Measurements from ENCODE around the gene AP3M1.

AP3M1 gene

GRCh38 chr10:74081192-74081803, 69.3 kb downstream of the AP3M1 start:
- Histone ChIP-seq H2AFZ (ENCODE audit: low read length, unreplicated experiment) (no peak overlapping the region), H3K27me3 (ENCODE audit: insufficient read depth, low read length) (no peaks in the 10 kb centered on the region), H3K4me3 (ENCODE audit: low read depth, low read length) (no peak overlapping the region), H3K4me1 (ENCODE audit: control insufficient read depth, insufficient read depth, low read length, unreplicated experiment) (peaks cover 47% of the 10 kb centered on the region), H3K27ac (ENCODE audit: low read depth, low read length) (peak overlapping the region; percentile 86), H3K36me3 (ENCODE audit: insufficient read depth, low read length) (peaks cover 19% of the 10 kb centered on the region), H3K79me2 (ENCODE audit: control insufficient read depth, insufficient read depth, low read length, unreplicated experiment) (peaks cover 42% of the 10 kb centered on the region)

GRCh38 chr10:74079936-74080590, 70.6 kb downstream of the AP3M1 start:
- Histone ChIP-seq H3K36me3 (ENCODE audit: insufficient read depth, low read length) (peaks cover 16% of the 10 kb centered on the region), H3K4me3 (ENCODE audit: low read depth, low read length) (peak overlapping the region; percentile 38), H3K27ac (ENCODE audit: low read depth, low read length) (peak overlapping the region; percentile 86)

DNA sequence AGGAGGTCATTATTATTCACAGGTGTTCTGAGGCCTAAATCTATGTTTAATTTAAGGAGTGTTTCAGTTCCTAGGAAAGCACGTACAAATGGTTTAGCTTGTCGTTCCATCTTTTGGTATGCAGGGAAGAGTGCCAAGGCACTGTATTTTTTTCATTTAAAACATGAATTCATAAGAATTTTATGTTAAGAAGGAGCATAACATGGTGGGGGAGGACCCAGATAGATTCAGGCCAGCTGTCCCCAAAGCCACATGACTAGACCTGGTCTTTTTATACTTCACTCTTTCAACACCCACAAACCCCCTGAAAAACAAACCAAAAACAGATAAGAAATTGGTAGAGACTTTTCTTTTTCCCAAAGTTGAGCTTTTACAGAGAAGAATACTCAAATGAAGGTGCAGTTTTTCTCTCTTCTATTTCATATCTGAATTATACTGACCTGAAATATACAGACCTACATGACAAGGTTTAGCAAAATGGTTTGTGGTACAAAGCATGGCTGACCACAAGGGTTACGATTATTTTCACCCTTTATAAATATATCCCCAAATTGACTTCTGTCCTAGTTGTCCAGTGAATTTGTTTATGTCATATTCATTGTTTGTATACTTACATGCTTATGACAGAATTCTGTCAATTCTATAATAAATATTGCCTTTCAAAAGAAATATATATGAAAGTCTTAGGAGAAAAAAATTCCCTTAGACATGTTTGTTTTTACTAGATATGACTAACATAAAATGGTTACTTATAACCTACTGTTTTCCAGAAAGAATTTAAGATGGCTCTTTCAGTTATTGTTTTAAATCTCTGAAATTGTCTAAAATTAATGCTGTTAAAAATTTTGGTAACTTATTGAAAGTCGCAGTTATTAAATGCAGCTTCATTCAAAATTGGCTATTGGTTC, 71.3 kb downstream of the AP3M1 start:
- H3K27ac ChIP-seq (ENCODE audit: low read depth, low read length) = peak overlapping the region; percentile 86
- peak overlapping the region; percentile 10 for H2AFZ ChIP-seq (ENCODE audit: low read length, unreplicated experiment)
- no peaks in the 10 kb centered on the region for H3K27me3 ChIP-seq (ENCODE audit: insufficient read depth, low read length)
- H3K79me2 ChIP-seq (ENCODE audit: control insufficient read depth, insufficient read depth, low read length, unreplicated experiment) = peaks cover 45% of the 10 kb centered on the region
- peak overlapping the region; percentile 38; the same call in 1 of the 2 replicates for H3K4me3 ChIP-seq (ENCODE audit: low read depth, low read length)
- peaks cover 20% of the 10 kb centered on the region for H3K36me3 ChIP-seq (ENCODE audit: insufficient read depth, low read length)
- peaks cover 49% of the 10 kb centered on the region for H3K4me1 ChIP-seq (ENCODE audit: control insufficient read depth, insufficient read depth, low read length, unreplicated experiment)

More at GRCh38 chr10:74079936-74080590, 70.6 kb downstream of the AP3M1 start:
- Histone ChIP-seq H3K27me3 (ENCODE audit: insufficient read depth, low read length) (no peaks in the 10 kb centered on the region), H2AFZ (ENCODE audit: low read length, unreplicated experiment) (no peak overlapping the region), H3K4me1 (ENCODE audit: control insufficient read depth, insufficient read depth, low read length, unreplicated experiment) (peaks cover 49% of the 10 kb centered on the region), H3K79me2 (ENCODE audit: control insufficient read depth, insufficient read depth, low read length, unreplicated experiment) (peaks cover 45% of the 10 kb centered on the region)

DNA sequence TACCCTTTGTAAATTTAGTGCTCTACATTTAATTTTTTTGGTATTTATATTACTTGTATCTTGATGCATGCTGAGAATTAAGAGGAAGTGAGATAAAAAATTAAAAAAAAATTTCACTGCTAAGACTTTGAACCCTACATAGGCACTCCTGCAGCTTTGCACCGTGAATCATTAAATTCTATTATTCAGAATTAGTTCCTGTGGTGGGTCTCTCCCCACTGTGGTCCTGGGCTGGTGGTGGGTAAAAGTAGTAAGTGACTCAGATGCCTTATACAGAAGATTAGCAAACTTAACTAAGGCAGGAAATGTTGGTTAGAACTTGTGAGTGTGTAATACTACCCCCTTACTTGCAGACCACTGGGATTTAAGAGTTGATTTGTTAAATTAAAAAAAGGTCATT, 72.6 kb downstream of the AP3M1 start:
- peak overlapping the region; percentile 38; the same call in 1 of the 2 replicates for H3K4me3 ChIP-seq (ENCODE audit: low read depth, low read length)
- H2AFZ ChIP-seq (ENCODE audit: low read length, unreplicated experiment) = no peak overlapping the region
- no peaks in the 10 kb centered on the region for H3K27me3 ChIP-seq (ENCODE audit: insufficient read depth, low read length)
- peaks cover 47% of the 10 kb centered on the region for H3K79me2 ChIP-seq (ENCODE audit: control insufficient read depth, insufficient read depth, low read length, unreplicated experiment)
- peaks cover 49% of the 10 kb centered on the region for H3K4me1 ChIP-seq (ENCODE audit: control insufficient read depth, insufficient read depth, low read length, unreplicated experiment)
- H3K27ac ChIP-seq (ENCODE audit: low read depth, low read length) = peak overlapping the region; percentile 86
- H3K36me3 ChIP-seq (ENCODE audit: insufficient read depth, low read length) = peaks cover 26% of the 10 kb centered on the region

DNA sequence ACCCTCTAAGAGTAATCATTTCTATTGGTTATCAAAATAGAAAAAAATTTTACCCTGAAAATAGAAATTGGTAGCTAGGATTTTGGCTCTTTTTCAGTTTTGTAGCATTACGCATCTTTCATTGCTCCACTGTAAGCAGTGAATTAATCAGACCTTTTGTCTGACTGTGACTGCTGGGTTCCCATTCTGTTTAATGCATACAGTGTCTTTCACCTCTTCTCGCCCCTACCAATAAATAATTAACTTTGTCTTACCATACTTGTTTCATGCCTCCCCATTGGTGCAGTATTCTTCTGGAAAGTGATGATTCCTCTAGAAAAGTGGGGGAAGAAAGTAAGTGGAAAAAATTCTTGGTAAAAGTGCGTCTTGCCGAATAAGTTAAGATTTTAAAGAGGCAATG, 73.2 kb downstream of the AP3M1 start:
- H3K27me3 ChIP-seq (ENCODE audit: insufficient read depth, low read length) = no peaks in the 10 kb centered on the region
- H3K4me3 ChIP-seq (ENCODE audit: low read depth, low read length) = no peak overlapping the region
- H3K4me1 ChIP-seq (ENCODE audit: control insufficient read depth, insufficient read depth, low read length, unreplicated experiment) = peaks cover 52% of the 10 kb centered on the region
- H3K79me2 ChIP-seq (ENCODE audit: control insufficient read depth, insufficient read depth, low read length, unreplicated experiment) = peaks cover 46% of the 10 kb centered on the region
- H3K36me3 ChIP-seq (ENCODE audit: insufficient read depth, low read length) = peaks cover 22% of the 10 kb centered on the region
- H3K27ac ChIP-seq (ENCODE audit: low read depth, low read length) = no peak overlapping the region; the same call in 1 of the 2 replicates
- no peak overlapping the region for H2AFZ ChIP-seq (ENCODE audit: low read length, unreplicated experiment)

DNA sequence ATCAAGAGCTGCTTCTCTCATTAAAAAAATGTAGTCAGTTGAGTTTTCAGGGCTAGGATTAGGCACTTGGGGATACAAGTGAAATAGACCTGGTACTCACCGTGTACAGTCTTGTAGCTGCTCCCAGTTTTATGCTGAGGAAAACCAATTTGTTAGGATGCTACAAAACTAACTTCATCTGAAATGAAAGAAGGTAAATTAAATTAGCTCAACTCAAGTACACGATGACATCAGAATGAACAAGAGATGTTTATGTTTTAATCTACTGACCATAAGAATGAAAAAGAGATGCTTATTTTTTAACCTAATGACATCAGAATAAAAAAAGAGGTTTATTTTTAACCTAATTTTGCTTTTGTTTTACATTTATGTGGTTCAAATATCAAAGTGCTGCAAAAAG, 73.7 kb downstream of the AP3M1 start:
- peaks cover 53% of the 10 kb centered on the region for H3K4me1 ChIP-seq (ENCODE audit: control insufficient read depth, insufficient read depth, low read length, unreplicated experiment)
- peaks cover 42% of the 10 kb centered on the region for H3K79me2 ChIP-seq (ENCODE audit: control insufficient read depth, insufficient read depth, low read length, unreplicated experiment)
- H3K4me3 ChIP-seq (ENCODE audit: low read depth, low read length) = no peak overlapping the region
- no peak overlapping the region; the same call in 1 of the 2 replicates for H3K27ac ChIP-seq (ENCODE audit: low read depth, low read length)
- no peaks in the 10 kb centered on the region for H3K27me3 ChIP-seq (ENCODE audit: insufficient read depth, low read length)
- H2AFZ ChIP-seq (ENCODE audit: low read length, unreplicated experiment) = no peak overlapping the region
- H3K36me3 ChIP-seq (ENCODE audit: insufficient read depth, low read length) = peaks cover 19% of the 10 kb centered on the region

GRCh38 chr10:74075906-74076305, 74.7 kb downstream of the AP3M1 start:
- Histone ChIP-seq H3K36me3 (ENCODE audit: insufficient read depth, low read length) (peaks cover 18% of the 10 kb centered on the region), H2AFZ (ENCODE audit: low read length, unreplicated experiment) (no peak overlapping the region), H3K79me2 (ENCODE audit: control insufficient read depth, insufficient read depth, low read length, unreplicated experiment) (peaks cover 39% of the 10 kb centered on the region), H3K27me3 (ENCODE audit: insufficient read depth, low read length) (no peaks in the 10 kb centered on the region), H3K4me1 (ENCODE audit: control insufficient read depth, insufficient read depth, low read length, unreplicated experiment) (peaks cover 61% of the 10 kb centered on the region), H3K4me3 (ENCODE audit: low read depth, low read length) (no peak overlapping the region), H3K27ac (ENCODE audit: low read depth, low read length) (no peak overlapping the region)

- Histone ChIP-seq H2AFZ (ENCODE audit: low read length, unreplicated experiment) (no peak overlapping the region), H3K36me3 (ENCODE audit: insufficient read depth, low read length) (peaks cover 18% of the 10 kb centered on the region), H3K4me1 (ENCODE audit: control insufficient read depth, insufficient read depth, low read length, unreplicated experiment) (peaks cover 55% of the 10 kb centered on the region), H3K27me3 (ENCODE audit: insufficient read depth, low read length) (no peaks in the 10 kb centered on the region), H3K79me2 (ENCODE audit: control insufficient read depth, insufficient read depth, low read length, unreplicated experiment) (peaks cover 51% of the 10 kb centered on the region), H3K4me3 (ENCODE audit: low read depth, low read length) (no peak overlapping the region), H3K27ac (ENCODE audit: low read depth, low read length) (peak overlapping the region; percentile 4; the same call in 1 of the 2 replicates)
Measured at GRCh38 chr10:74072503-74072902, 78.1 kb downstream of the AP3M1 start.

DNA sequence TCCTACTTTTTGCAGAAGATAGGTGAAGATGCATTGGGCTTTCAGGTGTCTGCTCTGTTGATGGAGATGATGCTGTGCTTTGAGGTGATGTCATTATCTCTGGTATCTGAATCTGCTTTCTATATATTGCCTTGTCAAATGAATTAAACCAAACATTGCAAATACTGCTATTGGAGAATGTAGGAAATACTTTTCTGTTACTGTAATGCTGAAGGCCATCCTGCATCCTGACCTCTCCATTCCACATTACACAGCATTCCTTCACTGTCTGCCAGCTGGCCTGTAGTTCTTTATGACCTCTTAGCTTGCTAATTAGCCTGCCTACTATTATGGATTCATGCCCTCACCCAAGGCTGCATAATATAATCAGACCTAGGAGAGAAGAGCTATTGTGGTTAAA, 79.5 kb downstream of the AP3M1 start:
- no peaks in the 10 kb centered on the region for H3K27me3 ChIP-seq (ENCODE audit: insufficient read depth, low read length)
- H2AFZ ChIP-seq (ENCODE audit: low read length, unreplicated experiment) = no peak overlapping the region
- H3K79me2 ChIP-seq (ENCODE audit: control insufficient read depth, insufficient read depth, low read length, unreplicated experiment) = peaks cover 53% of the 10 kb centered on the region
- H3K36me3 ChIP-seq (ENCODE audit: insufficient read depth, low read length) = peaks cover 18% of the 10 kb centered on the region
- H3K4me3 ChIP-seq (ENCODE audit: low read depth, low read length) = no peak overlapping the region
- H3K4me1 ChIP-seq (ENCODE audit: control insufficient read depth, insufficient read depth, low read length, unreplicated experiment) = peaks cover 48% of the 10 kb centered on the region
- peak overlapping the region; percentile 11; the same call in 1 of the 2 replicates for H3K27ac ChIP-seq (ENCODE audit: low read depth, low read length)
